NCI-H2081 treated with DMSO at 0.1 percent for 48 hours (cell line): ENCODE results near the gene PPFIA1.

ENCODE experiments used
- DNase-seq: peaks from one replicate; lab custom pipeline; 2025; lab: John Stamatoyannopoulos, UW

PPFIA1 gene

GRCh38 chr11:70270104-70270876 is at the start of gene PPFIA1:
PPFIA1 (plus strand) TSS chr11:70270690; CDS start chr11:70272173, 1,483 bp downstream.
- DNase-seq, result peak; percentile 69

- no peak for DNase-seq
Observed at GRCh38 chr11:70220920-70221319, 49.6 kb upstream of the PPFIA1 start.

GRCh38 chr11:70225681-70226177 is 44.8 kb upstream of the PPFIA1 start:
- no peak for DNase-seq

GRCh38 chr11:70226183-70226582 is 44.3 kb upstream of the PPFIA1 start:
- DNase-seq, result no peak

GRCh38 chr11:70226967-70227366 is 43.5 kb upstream of the PPFIA1 start:
- no peak for DNase-seq

GRCh38 chr11:70229737-70230136 is 40.8 kb upstream of the PPFIA1 start:
- DNase-seq, result no peak

GRCh38 chr11:70230151-70230839 is 40.2 kb upstream of the PPFIA1 start:
- DNase-seq, result no peak

- DNase-seq, result no peak
Observed at GRCh38 chr11:70230840-70231710, 39.4 kb upstream of the PPFIA1 start.

GRCh38 chr11:70233034-70233433 is 37.5 kb upstream of the PPFIA1 start:
- no peak for DNase-seq

GRCh38 chr11:70233511-70233934 is 37.0 kb upstream of the PPFIA1 start:
- DNase-seq, result no peak

- no peak for DNase-seq
Observed at GRCh38 chr11:70233962-70234361, 36.5 kb upstream of the PPFIA1 start.

GRCh38 chr11:70240337-70240736 is 30.2 kb upstream of the PPFIA1 start:
- no peak for DNase-seq

- DNase-seq, result no peak
Observed at GRCh38 chr11:70241709-70242108, 28.8 kb upstream of the PPFIA1 start.

GRCh38 chr11:70242885-70243284 is 27.6 kb upstream of the PPFIA1 start:
- DNase-seq, result no peak

GRCh38 chr11:70243912-70244652 is 26.4 kb upstream of the PPFIA1 start:
- DNase-seq, result no peak

GRCh38 chr11:70244698-70245097 is 25.8 kb upstream of the PPFIA1 start:
- no peak for DNase-seq

GRCh38 chr11:70246196-70246595 is 24.3 kb upstream of the PPFIA1 start:
- DNase-seq, result no peak

GRCh38 chr11:70247042-70247709 is 23.3 kb upstream of the PPFIA1 start:
- no peak for DNase-seq

- no peak for DNase-seq
Observed at GRCh38 chr11:70247710-70248072, 22.8 kb upstream of the PPFIA1 start.

GRCh38 chr11:70250876-70251658 is 19.4 kb upstream of the PPFIA1 start:
- DNase-seq, result no peak
